Stimulated activated naive CD8-positive, alpha-beta T cell treated with anti-CD3 and anti-CD28 coated beads, Interleukin-15, Interleukin-2, amounts not matched to agents 100 U/mL and 50 U/mL, for 24 hours (primary cell): Measurements from ENCODE around the gene PDE9A.

ENCODE experiments used
- ATAC-seq: fragments of 150-1000 bp; cut with Tn5 transposase; one replicate; pipeline ENCODE4 v1.10.0; 2021
- DNase-seq: peaks from one replicate; pipeline ENCODE4 v3.0.0; 2021

Gene PDE9A

GRCh38 chr21:42757422-42757821 lies 104.0 kb downstream of the PDE9A start:
- DNase-seq (no peak), ATAC-seq (no peak)

GRCh38 chr21:42757826-42758655 lies 104.6 kb downstream of the PDE9A start:
- no peak for ATAC-seq
- no peak for DNase-seq

- DNase-seq (no peak), ATAC-seq (no peak)
Observed at GRCh38 chr21:42758721-42759593, 105.5 kb downstream of the PDE9A start.

- no peak for ATAC-seq
- no peak for DNase-seq
Observed at GRCh38 chr21:42759594-42759927, 106.1 kb downstream of the PDE9A start.

- no peak for DNase-seq
- no peak for ATAC-seq
Observed at GRCh38 chr21:42760361-42760950, 107.0 kb downstream of the PDE9A start.

- no peak for ATAC-seq
- no peak for DNase-seq
Observed at GRCh38 chr21:42760951-42761751, 107.7 kb downstream of the PDE9A start.

GRCh38 chr21:42761776-42762335 lies 108.4 kb downstream of the PDE9A start:
- ATAC-seq (no peak), DNase-seq (no peak)

- ATAC-seq (no peak), DNase-seq (no peak)
Observed at GRCh38 chr21:42763581-42764442, 110.4 kb downstream of the PDE9A start.

GRCh38 chr21:42764443-42764760 lies 111.0 kb downstream of the PDE9A start:
- ATAC-seq (no peak), DNase-seq (no peak)

- no peak for ATAC-seq
- no peak for DNase-seq
Observed at GRCh38 chr21:42764883-42765282, 111.5 kb downstream of the PDE9A start.

- ATAC-seq: no peak
- DNase-seq: no peak
Observed at GRCh38 chr21:42765656-42766055, 112.2 kb downstream of the PDE9A start.

GRCh38 chr21:42766739-42767560 lies 113.5 kb downstream of the PDE9A start:
- no peak for DNase-seq
- no peak for ATAC-seq

GRCh38 chr21:42767561-42767835 lies 114.1 kb downstream of the PDE9A start:
- ATAC-seq (no peak), DNase-seq (no peak)

GRCh38 chr21:42768324-42769121 lies 115.1 kb downstream of the PDE9A start:
- no peak for ATAC-seq
- DNase-seq: no peak

GRCh38 chr21:42769183-42769819 lies 115.9 kb downstream of the PDE9A start:
- no peak for DNase-seq
- no peak for ATAC-seq

GRCh38 chr21:42769820-42770716 lies 116.6 kb downstream of the PDE9A start:
- no peak for DNase-seq
- no peak for ATAC-seq

- no peak for ATAC-seq
- DNase-seq: no peak
Observed at GRCh38 chr21:42770717-42771502, 117.5 kb downstream of the PDE9A start.
